SH-SY5Y (cell line): ENCODE results near the gene ZDHHC21.

ENCODE experiments used
- GATA2 ChIP-seq: IDR thresholded peaks from 2 replicates; pipeline ENCODE4 v1.6.1; 2011; ENCODE audit warnings: mild to moderate bottlenecking, low read depth, low read length
- GATA3 ChIP-seq: IDR thresholded peaks from 2 replicates; pipeline ENCODE4 v1.6.1; 2011; ENCODE audit warnings: low read depth, mild to moderate bottlenecking, low read length, moderate library complexity

GRCh38 chr9:14713187-14713767 is 20.0 kb upstream of the ZDHHC21 start:
- TF ChIP-seq GATA2: no peak
- no peak for TF ChIP-seq GATA3
